Measurements from ENCODE around the gene ANKS1B.
"Not testable (repeated sequence)": the region's sequence is repeated elsewhere in the genome, so short reads cannot be mapped to it uniquely, and the experiment has no call there.

ANKS1B gene

DNA sequence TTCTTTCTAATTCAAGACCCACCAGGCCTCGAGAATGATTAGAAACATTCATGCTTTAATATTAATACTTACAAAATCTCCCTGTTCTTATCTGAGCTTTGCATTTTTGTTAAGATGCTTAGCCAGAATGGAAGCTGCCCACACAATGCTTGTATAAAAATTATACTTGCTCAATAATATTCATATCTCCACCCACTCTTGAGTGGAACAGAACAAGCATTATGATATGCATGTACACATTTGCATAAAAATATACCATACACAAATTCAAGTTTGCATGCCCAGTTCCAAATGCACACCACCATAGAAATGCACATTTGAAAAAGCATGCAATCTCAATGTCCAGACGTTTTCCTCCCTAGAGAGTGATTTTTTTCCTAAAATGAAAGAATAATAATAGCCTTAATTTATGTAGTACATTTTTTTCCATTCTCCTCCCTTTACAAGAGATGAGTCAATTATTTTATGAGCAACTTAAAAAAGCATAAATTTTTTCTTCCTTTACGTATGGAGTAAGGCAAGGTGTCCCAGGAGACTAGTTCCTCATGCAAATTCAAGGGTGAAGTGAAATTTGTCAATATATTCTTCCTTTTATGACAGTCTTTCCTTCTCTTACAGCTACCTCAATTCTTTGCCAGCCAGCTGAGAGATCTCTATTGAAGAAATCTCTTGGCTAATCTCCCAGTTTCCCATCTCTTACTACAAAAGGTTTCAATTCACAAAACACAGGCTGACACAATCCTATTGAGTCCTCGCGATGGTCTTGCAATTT lies 650.3 kb downstream of the ANKS1B start:
- DNase-seq, result no peak

DNA sequence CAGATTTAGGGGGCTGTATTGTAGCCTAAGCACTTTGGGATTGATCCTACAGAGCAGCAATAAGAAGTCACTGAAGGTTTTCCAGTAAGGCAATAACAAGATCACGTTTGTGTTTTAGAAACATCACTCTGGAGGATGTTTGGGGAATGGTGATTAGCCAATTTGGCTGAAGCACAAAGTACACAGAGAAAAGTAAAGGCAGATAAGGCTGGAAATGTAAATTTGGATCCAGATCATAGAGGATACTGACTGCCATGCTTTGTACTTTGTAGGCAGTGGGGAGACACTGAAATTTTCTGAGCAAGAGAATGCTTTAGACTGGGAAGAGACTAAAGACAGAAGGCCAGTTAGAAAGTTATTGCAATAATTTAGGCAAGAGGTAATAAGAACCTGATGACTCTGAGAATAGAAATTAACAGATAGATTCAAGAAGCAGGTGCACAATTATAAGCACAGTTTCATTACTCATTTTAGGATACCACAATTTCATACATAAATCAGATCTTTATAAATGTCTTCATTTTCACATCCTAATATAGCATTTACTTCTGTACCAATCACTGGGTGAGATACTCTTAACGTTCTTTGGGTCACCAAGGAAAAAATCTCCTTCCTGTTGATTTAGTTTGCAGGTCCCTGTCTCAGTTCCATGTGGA lies 651.7 kb downstream of the ANKS1B start:
- DNase-seq, result no peak

DNA sequence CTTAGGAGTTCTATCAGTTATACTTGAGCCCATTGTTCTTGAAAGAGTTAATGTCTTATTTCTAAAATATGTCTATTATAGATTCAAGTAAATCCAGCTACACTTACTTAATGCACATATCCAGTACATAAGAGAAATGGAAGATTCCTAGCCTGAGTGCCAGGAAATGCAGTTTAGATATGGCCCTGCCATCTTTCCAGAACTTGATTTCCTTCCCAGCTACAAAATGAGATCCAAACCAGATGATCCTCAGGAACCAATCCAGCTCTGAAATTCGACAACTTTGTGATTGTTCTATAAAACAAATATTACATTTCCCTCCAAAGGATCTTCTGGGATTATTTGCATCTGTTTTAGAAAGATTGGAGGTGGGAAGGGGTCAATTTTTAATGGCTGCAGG lies 654.5 kb downstream of the ANKS1B start:
- no peak for DNase-seq

DNA sequence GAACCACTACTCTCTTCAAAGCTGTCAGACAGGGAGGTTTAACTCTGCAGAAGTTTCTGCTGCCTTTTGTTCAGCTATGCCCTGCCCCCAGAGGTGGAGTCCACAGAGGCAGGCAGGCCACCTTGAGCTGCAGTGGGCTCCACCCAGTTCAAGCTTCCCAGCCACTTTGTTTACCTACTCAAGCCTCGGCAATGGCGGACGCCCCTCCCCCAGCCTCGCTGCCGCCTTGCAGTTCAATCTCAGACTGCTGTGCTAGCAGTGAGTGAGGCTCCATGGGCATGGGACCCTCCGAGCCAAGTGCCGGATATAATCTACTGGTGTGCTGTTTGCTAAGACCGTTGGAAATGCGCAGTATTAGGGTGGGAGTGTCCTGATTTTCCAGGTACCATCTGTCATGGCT lies 663.5 kb downstream of the ANKS1B start:
- not testable (repeated sequence) for DNase-seq

DNA sequence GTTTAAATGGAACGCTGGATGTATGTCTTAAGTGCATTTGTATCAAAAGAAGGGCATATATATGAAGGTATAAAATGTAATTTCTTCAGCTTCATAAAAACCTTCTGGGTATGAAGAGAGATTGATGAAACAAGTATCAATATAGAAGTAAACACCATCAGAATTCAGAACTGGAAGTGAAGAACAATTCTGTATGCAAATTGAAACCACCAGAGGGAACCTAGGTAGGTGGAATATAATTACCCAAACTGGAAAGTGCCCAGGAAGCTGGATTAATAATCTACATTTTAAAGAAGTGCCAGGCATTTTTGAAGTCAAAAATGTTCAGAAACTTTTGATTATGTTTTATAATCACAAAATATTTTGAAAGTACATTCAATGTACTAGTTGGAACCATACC lies 673.4 kb downstream of the ANKS1B start:
- no peak for DNase-seq

DNA sequence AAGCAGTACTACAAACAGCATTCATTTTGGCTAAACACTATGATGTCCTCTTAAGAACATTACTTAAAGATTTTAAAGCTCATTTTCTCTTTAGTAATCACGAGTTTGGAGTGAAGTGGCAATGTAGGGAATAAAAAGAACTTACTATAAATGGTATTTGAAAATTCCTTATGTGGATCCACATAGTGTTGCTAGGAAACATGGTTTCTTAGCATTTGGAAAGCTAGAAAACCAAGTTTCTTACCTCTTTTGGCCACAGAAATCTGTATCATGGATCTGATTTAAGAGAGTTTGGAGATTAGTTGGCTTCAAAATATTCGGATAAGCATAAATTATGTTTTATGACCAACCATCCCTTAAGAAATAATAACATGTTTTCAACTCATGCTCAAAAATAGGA lies 674.9 kb downstream of the ANKS1B start:
- no peak for DNase-seq

DNA sequence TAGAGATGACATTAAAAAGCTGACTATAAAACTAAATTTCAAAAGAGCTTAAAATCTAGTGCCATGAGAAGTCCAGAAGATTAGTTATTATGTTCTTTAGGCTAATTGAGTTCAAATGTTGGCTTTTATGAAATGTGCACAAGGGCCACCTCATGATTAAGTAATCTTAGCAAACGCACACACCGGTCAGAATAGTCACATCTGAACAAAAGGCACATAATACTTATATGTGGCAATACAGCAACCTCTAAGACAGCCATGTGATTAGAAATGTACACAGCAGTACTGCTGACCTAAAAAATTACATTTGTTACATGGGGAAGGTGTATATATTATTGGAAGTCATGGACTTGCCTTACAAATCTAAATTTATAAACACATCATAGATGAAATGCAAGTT lies 681.9 kb downstream of the ANKS1B start:
- DNase-seq, result no peak

DNA sequence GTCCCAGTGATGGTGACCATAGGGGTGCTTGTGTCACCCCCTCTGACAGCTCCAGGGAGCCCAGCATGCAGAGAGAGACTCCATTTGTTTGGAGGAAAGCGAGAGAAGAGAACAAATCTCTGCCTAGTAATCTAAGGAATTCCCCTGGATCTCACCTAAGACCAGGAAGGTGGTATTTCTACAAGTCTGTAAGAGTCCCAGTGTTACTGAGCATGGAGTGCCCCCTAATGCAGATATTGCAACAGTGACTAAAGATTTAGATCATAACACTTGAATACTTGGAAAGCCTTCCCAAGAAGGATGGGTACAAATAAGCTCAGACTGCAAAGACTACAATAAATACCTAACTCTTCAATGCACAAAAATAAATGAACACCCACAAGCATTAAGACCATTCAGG lies 697.6 kb downstream of the ANKS1B start:
- no peak for DNase-seq

DNA sequence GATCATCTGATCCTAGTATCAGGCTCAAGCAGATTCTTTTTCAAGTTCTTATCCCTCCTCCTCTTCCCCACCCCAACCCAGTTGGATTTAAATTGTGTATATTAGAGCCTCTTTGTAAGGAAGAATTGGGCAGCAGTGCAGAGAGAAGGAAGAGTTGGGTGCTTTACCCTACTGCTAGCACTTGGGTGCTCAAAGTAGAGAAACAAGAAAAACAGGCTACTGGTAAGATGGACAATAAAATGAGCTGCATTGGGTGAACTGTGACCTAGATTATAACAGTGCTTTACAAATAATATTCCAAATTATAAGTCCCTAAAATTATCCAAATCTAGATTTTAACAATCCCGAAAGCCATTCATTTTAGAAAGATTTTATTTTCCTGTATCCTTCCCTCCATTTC lies 700.6 kb downstream of the ANKS1B start:
- no peak for DNase-seq

DNA sequence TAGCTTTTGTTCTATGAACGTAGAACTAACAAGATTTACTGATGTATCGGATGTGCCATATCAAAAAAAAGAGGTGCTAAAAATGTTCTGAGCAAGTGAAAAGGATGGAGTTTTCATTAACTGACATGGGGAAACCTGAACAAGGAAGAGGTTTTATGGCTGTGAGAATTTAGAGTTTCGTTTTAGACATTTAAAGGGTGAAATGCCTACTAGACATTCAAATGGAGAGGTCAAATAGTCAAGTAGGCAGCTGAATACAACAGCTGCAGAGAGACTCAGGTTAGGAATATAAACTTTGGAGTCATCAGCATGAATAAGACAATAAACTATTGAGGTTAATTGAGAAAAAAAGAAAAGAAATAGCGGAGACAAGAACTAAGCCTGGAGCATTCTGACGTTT lies 702.1 kb downstream of the ANKS1B start:
- no peak for DNase-seq

DNA sequence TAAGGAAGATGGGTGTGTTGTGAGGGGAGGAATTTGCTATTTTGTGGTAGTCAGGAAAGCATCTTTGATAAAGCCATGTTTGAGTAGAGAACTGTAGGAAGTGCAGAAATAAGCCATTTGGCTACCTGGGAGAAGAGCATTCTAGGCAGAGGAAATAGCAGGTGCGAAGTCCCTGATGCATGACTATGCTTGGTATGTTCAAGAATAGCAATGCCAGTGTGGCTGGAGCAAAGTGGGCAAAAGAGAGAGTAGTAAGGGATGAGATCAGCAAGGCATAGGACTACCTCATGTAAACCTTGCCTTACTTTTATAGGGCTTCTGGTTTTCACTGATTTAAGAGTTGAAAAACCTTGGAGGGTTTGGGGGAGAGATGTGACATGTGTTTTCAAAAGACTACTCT lies 702.6 kb downstream of the ANKS1B start:
- no peak for DNase-seq

DNA sequence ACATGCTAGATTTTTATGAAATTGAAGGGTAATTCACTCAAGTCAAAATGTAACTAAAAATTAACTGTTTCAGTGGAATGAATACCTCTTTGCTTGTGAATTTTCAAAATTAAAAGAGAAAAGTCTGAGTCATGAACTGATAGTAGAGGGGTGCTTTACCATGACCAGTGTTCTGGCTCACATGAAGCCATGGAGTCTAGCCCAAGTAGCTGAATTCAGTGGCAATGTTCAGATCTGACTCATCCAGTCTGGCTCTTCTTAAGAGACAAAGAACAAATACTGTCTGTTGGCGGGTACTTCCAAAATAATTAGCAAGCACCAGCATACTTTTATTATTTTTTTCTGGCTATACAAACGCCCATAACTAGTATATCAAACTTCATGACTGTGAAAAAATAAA lies 703.5 kb downstream of the ANKS1B start:
- DNase-seq, result no peak

DNA sequence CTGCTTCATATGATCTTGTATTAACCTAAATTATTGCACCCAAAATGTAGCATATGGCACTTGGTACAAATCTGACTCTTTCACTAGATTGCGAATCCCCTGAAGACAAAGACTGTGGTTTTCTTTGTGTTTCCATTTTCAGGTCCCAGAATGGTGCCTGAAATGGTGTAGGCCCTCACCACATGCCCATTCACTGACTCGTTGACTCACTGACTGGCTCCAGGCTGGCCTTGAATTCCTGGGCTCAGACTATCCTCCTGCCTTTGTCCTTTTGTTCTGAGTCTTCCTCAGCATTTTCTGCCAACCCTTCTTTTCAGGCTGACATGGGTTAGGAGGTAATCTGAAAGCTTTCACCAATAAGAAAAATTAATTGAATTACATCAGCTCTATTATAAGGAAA lies 705.8 kb downstream of the ANKS1B start:
- no peak for DNase-seq

DNA sequence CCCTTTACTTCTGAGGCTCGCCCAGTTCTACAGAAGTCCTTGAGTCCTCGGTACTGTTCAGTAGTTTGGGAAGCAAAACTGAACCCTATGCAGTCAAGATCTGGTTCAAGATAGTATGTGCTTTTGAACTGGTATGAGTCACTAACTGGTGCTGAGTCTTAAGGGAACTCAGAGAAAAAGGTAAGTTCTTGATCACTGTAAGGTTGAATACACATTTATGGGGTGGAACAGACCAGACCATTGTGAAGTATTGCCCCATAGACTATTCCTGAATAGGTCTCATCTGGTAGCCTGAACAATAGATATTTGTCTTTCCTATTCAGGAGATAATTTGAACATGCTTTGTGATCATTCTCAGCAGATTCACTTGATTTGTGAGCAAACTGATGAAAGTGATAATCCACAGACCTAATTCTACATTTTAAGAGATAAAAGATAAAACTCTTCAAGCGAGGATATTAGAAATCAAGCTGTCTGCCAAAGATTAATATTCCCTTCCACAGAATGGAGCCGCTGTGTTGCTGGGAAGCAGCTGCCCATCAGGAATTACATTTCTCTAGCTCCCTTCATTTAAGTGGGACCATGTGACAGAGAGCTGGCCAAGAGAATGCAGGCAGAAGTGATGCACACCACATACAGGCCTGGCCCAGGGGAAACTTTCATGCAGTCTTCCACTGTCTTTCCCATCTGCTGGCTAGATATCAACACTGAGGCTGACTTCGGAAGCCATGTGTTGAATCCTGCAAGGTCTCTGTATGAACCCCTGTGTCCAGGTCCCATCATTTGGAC lies 707.0 kb downstream of the ANKS1B start:
- no peak for DNase-seq

DNA sequence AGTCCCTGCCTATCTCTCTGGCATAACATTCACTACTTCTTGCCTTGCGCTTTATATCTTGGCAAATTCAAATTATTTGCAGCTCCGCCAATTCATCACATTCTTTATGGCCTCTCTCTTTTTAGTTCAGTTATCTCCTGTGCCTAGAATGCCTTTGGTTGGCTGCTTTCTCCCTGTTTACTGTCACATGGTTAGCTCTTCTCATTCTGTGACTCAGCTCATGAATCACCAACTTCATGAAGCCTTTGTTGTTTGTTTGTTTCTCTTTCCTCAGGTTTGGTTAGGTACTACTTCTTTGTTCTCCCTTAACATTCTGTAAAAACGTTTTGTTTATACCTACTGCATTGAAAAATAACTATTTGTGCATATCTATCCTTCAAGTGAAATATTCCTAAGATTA lies 713.7 kb downstream of the ANKS1B start:
- no peak for DNase-seq

DNA sequence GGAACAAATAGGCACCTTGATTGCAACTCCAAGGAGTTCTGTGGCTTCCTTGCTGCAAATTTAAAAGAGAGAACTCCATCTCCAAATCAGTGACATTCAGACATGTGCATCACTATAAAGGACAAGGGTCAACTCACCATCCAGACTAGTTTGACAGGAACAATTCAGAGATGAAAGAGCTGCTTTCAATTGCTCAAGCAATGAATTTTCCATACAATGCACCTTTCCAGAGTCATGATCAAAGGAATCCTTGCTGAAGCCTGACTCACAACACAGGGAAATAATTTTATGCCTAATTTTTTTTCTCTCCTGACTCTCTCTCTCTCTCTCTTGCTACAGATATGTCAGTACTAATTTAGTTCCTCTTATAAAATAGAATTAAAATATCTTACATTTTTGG lies 717.7 kb downstream of the ANKS1B start:
- DNase-seq, result no peak

DNA sequence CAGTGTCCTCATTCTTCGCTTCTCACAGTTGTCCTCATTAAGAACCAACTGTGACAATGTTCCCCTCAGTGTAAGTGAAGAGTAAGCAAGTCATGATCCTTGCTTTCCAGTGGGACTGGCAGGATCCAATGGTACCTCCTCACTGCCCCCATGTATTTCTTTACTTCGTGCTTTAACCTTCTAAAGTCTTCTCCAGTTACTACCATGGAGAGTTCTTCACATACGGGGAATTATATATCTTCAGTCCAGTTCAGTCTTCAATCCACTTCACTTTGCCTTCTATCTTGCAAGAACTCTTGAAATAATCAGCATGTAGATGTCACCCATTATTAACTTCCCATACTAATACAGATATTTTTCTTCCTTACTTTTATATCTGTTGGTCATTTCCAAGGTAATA lies 719.1 kb downstream of the ANKS1B start:
- no peak for DNase-seq

DNA sequence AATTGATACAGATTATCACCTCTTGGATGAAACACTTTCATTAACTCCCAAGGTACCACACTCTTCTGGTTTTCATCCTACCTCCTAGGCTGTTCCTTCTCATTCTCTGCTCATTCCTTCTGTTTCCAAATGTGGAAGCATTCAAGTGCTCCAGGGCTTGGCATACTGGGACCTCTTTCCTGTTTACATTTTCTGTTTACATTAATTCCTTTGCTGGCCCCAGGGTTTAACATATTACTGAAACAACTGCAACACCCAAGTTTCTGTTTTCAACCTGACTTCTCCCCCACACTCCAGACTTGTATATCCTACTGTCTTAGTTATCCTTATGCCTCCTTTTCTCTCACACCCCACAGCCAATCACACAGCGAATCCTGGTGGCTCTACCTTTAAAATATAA lies 723.5 kb downstream of the ANKS1B start:
- no peak for DNase-seq

DNA sequence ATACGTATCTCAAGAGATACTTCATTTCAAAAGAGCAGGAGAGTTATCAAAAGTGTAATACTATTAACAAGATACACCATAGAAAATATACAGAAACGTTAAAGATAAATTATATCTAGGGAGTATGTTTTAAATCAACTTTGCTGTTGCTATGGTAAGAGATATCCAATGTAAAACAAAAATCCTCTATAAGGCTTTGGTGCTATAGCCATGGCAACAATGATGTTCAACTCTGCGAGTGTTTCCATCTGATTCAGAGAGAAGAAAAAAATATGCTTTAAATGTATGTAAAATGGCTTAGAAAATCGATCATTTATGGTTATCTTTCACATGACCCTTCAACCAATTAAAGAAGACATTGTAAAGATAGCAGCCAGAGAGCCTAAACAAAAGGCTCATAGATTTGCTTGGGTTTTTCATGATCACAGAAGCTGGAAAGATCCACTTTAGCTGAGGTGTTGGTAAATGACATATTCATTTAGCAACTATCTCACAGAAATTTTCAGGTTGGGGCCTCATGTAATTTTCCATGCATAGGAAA lies 724.2 kb downstream of the ANKS1B start:
- no peak for DNase-seq

DNA sequence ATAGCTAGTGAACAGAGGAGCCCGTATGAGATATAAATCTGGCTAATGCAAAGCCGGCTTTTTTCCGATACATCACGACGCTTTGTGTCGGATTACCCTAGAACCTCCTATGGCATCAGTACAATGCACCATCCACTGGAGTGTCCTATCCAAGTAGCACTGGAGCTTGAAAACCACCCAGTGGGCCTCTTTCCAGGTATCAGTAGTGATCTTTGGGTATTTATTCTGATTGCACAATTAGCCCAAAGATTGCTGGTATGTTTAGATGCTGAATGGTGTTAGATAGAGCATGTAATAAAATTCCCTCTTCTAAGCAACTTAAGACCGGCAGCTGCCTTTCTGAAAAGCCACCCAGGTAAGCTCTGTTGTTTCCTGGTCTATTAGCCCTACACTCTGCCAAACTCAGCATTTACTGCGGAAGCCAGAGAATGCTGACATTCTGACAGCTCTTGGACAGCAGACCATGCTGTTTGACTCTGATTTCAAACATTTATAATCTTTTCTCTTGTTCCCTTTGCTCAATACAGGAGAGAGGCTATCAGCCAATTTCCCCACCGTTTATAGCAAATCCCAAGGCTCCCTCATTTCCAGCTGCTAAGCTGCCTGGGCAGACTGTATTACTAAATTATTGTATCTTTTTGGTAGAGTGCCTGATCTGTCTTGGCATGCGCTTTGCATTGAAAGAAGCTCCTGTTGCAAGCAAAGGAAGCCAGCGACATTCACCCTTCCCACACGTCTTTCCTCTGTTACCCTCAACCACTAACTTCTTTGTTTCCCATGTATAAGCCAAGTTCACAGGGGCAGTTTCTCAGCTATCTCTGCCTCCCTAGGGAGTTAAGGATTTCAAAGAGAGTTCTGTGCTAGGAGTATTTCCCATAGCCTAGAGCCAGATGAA lies 725.4 kb downstream of the ANKS1B start:
- DNase-seq, result no peak

DNA sequence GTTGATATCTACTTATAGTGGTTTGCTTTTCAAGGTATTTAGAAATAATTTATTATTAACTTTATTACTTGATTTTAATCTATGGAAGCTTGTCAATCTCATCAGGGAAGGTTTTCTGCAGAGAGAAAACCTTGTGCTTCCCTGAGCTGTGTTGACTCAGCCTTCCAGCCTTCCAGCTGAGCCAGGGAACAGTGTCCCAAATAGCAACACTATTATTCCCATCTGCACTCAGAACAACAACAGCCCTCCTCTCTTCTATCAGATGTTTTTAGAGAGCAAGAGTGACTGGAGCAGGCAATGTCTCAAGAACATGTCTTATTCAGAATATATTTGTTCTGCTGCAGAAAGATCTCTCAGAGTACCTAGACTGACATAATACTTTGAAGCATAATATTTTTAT lies 727.1 kb downstream of the ANKS1B start:
- no peak for DNase-seq

DNA sequence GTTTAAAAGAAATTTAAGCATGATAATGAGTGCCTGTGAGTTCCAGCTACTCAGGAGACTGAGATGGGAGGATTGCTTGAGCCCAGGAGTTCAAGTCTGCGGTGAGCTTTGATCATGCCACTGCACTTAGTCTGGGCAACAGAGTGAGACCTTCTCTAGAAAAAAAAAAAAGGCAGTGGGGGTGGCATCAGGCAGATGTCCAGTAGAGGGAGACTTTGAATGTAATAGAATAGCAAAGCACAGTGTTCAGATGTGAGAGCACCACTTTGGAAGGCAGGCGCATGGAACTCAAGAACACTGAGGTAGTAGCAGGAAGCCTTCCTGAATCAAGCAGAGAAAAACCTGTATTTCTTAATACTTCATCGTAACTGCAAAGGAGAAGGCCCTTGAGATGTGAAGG lies 731.7 kb downstream of the ANKS1B start:
- DNase-seq, result no peak

DNA sequence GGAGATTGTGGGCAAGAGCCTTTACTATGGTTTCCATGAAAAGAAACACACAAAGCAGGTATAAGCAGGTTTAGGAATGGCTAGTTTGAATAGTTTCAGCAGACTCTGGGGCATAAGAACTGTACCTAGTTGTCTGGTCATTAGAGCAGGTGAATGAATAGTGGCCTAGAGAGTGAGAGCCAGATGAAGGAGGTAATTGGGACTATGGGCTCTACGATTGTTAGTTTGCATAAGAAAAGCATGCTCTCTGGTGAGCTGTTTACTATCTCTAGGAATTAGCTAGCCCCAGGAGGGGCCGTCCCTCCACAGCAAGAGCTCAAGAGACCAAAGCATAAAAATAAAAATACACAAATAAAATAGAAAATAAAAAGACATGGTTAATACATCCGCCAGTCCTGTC lies 734.6 kb downstream of the ANKS1B start:
- no peak for DNase-seq

Measured in stimulated activated CD4-positive, alpha-beta T cell treated with anti-CD3 and anti-CD28 coated beads, Interleukin-4, amount 100 ng/mL, for 24 hours (primary cell).